Measurements from ENCODE around the gene EMC1.
"Not testable (repeated sequence)": the region's sequence is repeated elsewhere in the genome, so short reads cannot be mapped to it uniquely, and the experiment has no call there.

EMC1 gene

DNA sequence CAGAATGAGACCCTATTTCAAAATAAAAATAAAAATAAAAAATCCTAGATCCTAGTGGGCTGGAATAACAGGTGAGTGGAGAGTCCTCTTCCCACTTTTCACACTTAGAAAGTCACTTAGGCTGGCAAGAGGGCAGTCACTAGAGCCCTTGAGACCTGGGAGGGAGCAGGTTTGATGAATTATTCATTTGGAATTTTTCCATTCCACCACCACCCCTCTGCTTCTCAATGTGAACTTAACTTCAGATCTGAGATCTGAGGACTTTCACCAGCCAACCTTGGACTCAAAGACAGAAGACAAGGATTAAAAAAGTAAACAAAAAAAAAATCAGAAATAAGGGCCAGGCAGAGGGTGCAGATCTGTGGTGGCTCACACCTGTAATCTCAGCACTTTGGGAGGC, 20.7 kb upstream of the EMC1 start:
- no peak overlapping the region for H3K27ac Mint-ChIP-seq
- H3K4me3 Mint-ChIP-seq = no peak overlapping the region
- H3K36me3 Mint-ChIP-seq = peaks cover 18% of the 10 kb centered on the region
- no peaks in the 10 kb centered on the region for H3K4me1 Mint-ChIP-seq
- H3K9me3 Mint-ChIP-seq = peaks cover 8% of the 10 kb centered on the region
- ATAC-seq = no peak
- H3K27me3 Mint-ChIP-seq = peaks cover 27% of the 10 kb centered on the region

DNA sequence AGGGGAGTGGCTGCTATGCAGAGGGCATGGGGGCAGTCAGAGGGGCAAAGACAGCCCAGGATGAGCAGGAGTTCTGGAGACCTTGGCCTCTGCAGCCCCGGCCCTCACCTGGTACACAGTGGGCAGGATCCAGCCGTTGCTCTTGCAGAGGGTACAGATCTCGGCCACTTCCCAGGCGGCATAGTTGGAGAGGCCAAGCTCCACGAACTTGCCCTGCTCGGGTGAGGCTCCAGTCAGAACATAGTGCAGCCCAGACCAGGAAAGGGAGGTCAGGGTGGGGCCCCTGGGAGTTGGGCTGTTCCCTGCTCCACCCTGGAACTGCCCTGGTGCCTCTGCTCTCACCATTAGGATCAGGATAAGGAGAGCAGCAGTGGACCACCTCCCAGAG, 19.0 kb upstream of the EMC1 start:
- not testable (repeated sequence) for H3K4me1 Mint-ChIP-seq, ATAC-seq, H3K4me3 Mint-ChIP-seq, H3K9me3 Mint-ChIP-seq, H3K27ac Mint-ChIP-seq
- peaks cover 27% of the 10 kb centered on the region for H3K27me3 Mint-ChIP-seq
- peaks cover 13% of the 10 kb centered on the region for H3K36me3 Mint-ChIP-seq

DNA sequence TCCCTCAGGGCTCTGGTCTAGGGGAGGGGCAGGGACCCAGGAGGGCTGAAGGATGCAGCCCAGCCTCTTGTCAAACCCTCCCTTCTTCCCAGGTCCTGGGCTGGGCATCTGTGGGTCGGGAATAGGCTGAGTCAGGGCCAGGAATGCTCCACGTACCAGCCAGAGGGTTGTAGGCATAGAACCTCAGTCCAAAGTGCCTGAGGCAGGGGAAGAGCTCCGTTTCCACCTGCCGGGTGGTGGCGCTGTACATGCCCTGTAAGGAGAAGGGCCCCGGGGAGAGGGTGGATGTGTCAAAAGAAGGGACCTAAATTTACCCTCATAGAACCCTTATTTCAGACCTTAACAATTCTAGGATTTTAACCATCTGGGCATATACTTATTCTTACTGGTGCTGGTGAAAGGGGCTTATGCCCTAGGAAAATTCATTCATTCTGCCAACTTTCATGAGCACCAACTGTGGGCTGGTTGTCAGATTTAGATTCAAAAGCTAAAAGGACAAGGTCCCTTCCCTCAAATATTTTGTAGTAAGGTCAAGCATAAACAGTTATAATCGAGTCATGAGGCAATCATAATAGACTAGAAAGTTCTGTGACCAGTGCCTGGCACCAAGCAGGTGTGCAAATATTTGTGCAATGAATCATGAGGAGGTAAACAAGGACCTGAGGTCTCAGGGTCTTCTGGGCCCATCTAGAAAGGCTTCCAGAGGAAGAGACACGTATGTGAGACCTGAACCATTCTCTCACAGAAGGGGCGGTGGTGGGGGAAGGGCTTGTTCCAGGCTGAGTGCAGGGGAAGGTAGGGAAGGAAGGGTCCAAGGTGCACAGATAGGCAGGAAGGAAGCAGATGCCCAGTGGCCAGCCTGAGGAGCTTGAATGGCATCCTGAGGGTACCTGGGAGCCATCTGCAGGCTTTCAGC, 18.4 kb upstream of the EMC1 start:
- not testable (repeated sequence) for H3K4me1 Mint-ChIP-seq, H3K9me3 Mint-ChIP-seq, H3K27ac Mint-ChIP-seq, ATAC-seq, H3K4me3 Mint-ChIP-seq
- peaks cover 12% of the 10 kb centered on the region for H3K36me3 Mint-ChIP-seq
- H3K27me3 Mint-ChIP-seq = peaks cover 27% of the 10 kb centered on the region

DNA sequence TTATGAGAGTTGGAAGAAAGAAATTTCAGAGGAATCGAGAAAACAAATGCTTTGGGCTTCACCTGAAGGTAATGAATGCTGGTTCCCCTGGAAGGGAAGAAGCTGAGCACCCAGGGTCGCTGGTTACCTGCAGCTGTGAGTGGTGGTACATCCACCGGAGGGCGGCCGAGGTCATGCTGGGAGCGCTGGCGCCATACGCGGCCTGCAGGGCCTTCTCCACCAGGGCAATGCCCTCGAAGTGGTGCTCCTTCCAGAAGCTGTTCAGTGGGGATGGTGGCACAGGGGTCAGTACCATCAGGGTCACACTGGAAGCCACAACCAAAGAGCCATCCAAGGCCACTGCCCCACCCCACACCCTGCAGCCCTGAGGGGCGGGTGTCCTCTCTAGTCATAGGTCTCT, 17.1 kb upstream of the EMC1 start:
- Mint-ChIP-seq H3K9me3 (peaks cover under 1% of the 10 kb centered on the region), H3K27me3 (peaks cover 23% of the 10 kb centered on the region), H3K27ac (no peak overlapping the region), H3K4me1 (no peaks in the 10 kb centered on the region), H3K36me3 (peaks cover 6% of the 10 kb centered on the region), H3K4me3 (no peak overlapping the region)
- no peak for ATAC-seq

DNA sequence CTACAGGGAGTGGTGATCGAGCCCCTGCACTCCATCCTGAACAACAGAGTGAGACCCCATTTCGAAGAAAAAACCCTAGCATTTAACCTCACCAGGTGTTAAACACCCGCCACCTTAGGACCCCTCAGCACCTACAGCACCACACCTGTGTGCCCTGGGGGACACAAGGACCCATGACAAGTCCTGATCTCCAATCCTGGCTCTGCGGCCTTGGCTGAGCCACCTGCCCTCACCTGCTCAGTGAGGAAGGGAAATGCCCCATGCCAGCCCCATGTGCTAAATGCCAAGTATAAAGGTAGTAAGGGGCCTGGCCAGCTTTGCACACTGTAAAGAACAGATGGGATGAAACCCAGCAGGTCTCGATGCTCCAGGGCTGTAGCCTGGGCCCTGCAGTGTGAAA, 11.4 kb upstream of the EMC1 start:
- H3K4me1 Mint-ChIP-seq = no peaks in the 10 kb centered on the region
- no peaks in the 10 kb centered on the region for H3K9me3 Mint-ChIP-seq
- no peak for ATAC-seq
- no peaks in the 10 kb centered on the region for H3K27me3 Mint-ChIP-seq
- H3K27ac Mint-ChIP-seq = no peak overlapping the region
- no peak overlapping the region for H3K4me3 Mint-ChIP-seq
- H3K36me3 Mint-ChIP-seq = peaks cover 27% of the 10 kb centered on the region

DNA sequence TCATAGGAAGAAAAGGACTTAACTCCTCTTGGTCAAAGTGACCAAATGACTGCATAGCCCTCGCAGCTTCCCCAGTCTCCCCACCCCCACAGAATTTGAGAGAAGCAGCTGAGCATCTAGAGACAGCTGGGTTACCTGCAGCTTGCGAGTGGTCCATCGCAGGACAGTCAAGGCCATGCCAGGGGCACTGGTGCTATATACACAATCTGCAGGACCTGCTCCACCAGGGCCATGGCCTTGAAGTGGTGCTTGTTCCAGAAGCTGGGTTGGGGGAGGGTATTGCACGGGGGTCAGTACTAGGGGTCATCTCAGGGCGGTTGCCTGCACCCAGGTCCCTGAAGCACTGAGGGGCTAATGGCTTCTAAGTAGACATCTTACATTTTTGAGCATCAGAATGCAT, 10.7 kb upstream of the EMC1 start:
- H3K36me3 Mint-ChIP-seq = peaks cover 34% of the 10 kb centered on the region
- H3K9me3 Mint-ChIP-seq = no peaks in the 10 kb centered on the region
- H3K4me3 Mint-ChIP-seq = no peak overlapping the region
- peaks cover 7% of the 10 kb centered on the region for H3K4me1 Mint-ChIP-seq
- ATAC-seq = no peak
- H3K27me3 Mint-ChIP-seq = no peaks in the 10 kb centered on the region
- no peak overlapping the region for H3K27ac Mint-ChIP-seq

DNA sequence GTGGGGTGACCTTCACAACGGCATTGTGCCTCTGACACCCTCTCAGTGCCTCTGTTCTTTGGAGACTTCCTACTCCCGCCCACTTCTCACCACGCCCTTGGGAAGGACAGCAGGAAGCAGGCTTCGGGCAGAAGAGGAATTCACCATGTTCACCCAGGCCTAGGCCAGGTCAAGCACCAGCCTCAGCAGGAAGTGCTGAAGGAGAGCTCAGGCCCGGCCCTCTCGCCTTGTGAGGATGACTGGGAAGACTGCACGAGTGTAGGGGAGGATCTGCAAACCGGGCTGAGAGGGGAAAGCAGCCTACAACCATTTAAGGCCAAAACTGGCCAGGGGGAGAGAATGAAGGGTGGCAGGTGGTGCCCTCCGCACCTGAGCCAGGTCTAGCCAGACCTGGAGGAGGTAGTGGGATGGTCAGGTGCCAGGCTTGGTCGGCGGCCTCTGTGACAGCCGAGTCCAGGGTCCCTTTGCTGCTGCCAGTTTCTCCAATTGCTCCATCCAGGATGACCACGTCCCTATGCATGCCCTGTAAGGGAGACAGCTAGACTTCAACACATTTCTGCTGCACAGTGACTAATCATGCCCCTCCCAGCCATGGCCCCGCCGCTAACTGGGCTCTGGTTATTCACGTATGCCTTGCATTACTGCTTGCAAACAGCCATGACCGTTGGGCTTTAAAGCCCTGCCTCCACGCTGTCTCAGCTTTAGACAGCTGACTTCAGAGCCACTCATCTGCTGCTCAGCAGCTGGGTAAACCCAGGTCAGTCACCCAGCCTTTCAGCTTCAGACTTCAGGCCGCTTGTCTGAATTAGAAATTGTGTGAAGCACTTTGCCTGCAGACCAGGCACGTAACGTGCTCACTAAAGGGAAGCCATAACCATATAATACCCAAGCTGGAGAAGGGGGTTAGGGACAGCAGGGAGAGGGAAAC, 9.2 kb upstream of the EMC1 start:
- ATAC-seq = no peak
- H3K9me3 Mint-ChIP-seq = no peaks in the 10 kb centered on the region

DNA sequence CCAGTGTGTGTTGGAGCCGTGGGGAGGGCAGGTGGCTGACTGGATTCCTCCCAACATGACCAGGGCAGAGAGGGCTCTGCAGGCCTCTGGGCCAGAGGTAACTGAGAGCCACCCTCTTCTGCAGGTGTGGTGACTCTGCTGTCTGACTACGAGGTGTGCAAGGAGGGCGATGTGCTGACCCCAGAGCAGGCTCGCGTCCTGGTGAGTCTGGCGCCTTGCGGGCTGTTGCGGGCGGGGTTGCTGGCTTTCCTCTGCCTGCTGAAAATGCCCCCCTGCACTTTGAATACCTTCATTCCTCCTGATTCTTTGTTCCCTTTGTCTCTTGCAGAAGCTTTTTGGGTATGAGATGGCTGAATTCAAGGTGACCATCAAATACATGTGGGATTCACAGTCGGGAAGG, 7.0 kb upstream of the EMC1 start:
- Mint-ChIP-seq H3K9me3 (no peaks in the 10 kb centered on the region), H3K4me3 (no peak overlapping the region), H3K4me1 (peaks cover 16% of the 10 kb centered on the region), H3K27ac (no peak overlapping the region), H3K36me3 (peaks cover 50% of the 10 kb centered on the region), H3K27me3 (no peaks in the 10 kb centered on the region)
- ATAC-seq = no peak

More for the DNA sequence above, 9.2 kb upstream of the EMC1 start:
- Mint-ChIP-seq H3K36me3 (peaks cover 42% of the 10 kb centered on the region), H3K4me1 (peaks cover 9% of the 10 kb centered on the region), H3K27ac (no peak overlapping the region), H3K4me3 (no peak overlapping the region), H3K27me3 (no peaks in the 10 kb centered on the region)

DNA sequence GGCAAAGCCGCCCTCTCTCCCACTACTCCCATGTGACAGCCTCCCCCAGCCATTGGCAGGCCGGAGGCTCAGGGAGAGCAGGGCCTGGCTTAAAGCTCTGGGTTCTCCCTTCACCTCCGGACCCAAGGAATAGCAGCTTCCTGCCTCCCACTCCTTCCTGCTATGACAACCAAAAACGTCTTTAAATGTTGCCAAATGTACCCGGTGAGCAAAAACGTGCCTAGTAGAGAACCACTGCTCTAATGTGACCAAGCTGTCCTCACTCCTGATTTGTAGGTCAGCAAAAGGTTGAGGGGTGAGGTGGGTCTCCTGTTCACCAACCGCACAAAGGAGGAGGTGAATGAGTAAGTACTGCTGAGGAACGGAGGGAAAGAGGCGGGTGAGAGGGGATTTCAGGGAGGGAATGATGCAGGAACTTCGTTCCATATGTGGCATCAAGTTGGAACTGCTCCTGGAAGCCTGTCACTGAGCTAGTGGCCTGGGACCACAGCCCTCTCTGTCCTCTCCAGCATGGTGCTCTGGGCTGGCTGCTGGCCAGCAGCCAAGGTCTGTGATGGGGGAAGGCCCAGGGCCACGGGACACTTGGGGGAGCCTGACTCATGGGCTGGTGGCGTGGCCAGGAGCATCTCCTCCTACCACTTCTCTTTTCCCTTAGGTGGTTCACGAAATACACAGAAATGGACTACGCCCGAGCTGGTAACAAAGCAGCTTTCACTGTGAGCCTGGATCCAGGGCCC, 6.0 kb upstream of the EMC1 start:
- peaks cover 26% of the 10 kb centered on the region for H3K4me1 Mint-ChIP-seq
- H3K4me3 Mint-ChIP-seq = no peak overlapping the region
- peak overlapping the region; percentile 74 for H3K27ac Mint-ChIP-seq
- peak; percentile 47 for ATAC-seq
- no peaks in the 10 kb centered on the region for H3K9me3 Mint-ChIP-seq
- peaks cover 50% of the 10 kb centered on the region for H3K36me3 Mint-ChIP-seq
- no peaks in the 10 kb centered on the region for H3K27me3 Mint-ChIP-seq

DNA sequence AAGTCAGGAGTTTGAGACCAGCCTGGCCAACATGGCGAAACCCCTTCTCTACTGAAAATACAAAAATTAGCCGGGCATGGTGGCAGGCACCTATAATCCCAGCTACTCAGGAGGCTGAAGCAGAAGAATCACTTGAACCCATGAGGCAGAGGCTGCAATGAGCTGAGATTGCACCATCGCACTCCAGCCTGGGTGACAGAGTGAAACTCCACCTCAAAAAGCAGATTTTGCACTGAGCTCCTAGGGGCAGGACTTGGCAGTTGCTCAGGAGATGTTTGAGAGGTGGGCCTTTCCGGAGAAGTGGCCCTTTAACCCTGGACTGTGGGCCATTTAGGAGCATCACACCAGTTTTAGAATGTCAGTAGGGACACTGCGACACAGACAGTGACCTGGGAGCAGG, 5.0 kb upstream of the EMC1 start:
- H3K4me3 Mint-ChIP-seq, H3K27me3 Mint-ChIP-seq, ATAC-seq, H3K27ac Mint-ChIP-seq, H3K9me3 Mint-ChIP-seq: not testable (repeated sequence)
- H3K36me3 Mint-ChIP-seq = peaks cover 50% of the 10 kb centered on the region
- peaks cover 29% of the 10 kb centered on the region for H3K4me1 Mint-ChIP-seq

DNA sequence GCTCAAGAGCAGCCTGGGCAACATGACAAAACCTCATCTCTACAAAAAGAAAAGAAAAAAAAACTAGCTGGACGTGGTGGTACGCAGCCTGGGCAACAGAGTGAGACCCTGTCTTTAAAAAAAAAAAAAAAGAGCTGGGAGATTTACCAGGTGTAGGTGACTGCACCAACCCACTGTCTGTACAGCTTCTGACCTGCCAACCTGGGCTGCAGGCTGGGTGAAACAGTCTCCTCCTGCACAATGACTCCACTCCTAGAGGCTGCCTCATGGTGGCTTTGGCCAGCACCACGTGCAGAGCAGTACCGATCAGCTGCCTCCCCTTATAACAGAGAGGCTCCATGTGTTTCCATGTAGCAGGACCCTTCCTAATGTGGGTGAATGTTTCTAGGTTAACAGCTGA, 4.0 kb upstream of the EMC1 start:
- ATAC-seq = no peak
- H3K4me1 Mint-ChIP-seq = peaks cover 36% of the 10 kb centered on the region
- peaks cover 44% of the 10 kb centered on the region for H3K36me3 Mint-ChIP-seq
- no peaks in the 10 kb centered on the region for H3K9me3 Mint-ChIP-seq
- H3K4me3 Mint-ChIP-seq = no peak overlapping the region
- H3K27ac Mint-ChIP-seq = no peak overlapping the region
- H3K27me3 Mint-ChIP-seq = no peaks in the 10 kb centered on the region

DNA sequence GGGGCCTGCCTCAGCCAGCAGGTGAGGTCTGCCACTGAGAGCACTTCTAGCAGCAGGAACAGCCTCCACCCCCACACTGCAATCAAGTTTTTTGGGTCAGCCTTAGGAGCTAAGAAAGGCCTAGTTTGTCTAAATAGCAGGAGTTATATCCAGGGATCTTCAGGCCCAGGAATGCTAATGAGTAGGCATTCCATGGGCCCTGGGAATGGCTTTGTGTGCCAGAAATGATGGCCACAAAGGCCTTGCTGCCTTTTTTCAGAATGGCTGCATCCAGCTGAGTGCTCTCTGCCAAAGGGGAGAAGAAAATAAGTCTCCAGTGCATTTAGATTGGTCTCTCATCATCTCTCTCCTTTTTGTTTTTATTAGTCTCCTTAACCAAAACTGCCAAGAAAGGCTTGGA, 3.1 kb upstream of the EMC1 start:
- no peaks in the 10 kb centered on the region for H3K27me3 Mint-ChIP-seq
- peaks cover 36% of the 10 kb centered on the region for H3K4me1 Mint-ChIP-seq
- no peak overlapping the region for H3K4me3 Mint-ChIP-seq
- no peak overlapping the region for H3K27ac Mint-ChIP-seq
- no peaks in the 10 kb centered on the region for H3K9me3 Mint-ChIP-seq
- peaks cover 35% of the 10 kb centered on the region for H3K36me3 Mint-ChIP-seq
- ATAC-seq = no peak

DNA sequence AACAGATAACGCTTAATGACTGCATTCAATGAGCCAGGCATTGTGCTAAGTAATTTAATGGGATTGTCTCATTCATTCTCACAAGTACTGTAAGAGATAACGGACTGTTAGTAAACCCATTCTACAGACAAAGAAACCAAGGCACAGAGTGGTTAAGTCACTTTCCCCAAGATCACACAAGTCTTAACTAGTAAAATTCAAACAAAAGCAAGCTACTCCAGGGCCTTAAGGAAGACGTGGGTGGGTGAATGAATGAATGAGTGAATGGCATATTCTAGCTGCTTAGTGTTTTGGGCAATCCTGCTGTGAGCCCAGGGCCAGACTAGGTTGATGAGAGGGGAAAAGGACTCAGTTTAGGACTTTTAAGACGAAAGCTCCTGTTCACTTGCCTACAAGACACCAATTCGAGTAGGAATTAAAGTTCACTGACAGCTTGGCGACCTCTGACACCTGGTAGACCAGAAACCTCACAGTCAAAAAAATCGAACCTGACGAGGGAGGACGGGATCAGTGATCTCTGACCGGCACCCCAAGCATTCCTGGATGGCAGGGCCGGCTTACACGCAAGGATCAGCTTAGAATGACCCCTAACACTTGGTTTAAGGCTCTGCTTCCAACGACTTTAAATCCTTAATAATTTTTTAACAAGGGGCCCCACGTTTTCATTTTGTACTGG, 557 bp downstream of the EMC1 start:
- peaks cover 27% of the 10 kb centered on the region for H3K4me1 Mint-ChIP-seq
- H3K27me3 Mint-ChIP-seq = no peaks in the 10 kb centered on the region
- peaks cover 7% of the 10 kb centered on the region for H3K36me3 Mint-ChIP-seq
- no peak for ATAC-seq
- H3K4me3 Mint-ChIP-seq = peak overlapping the region; percentile 92
- H3K27ac Mint-ChIP-seq = peak overlapping the region; percentile 98
- no peaks in the 10 kb centered on the region for H3K9me3 Mint-ChIP-seq

DNA sequence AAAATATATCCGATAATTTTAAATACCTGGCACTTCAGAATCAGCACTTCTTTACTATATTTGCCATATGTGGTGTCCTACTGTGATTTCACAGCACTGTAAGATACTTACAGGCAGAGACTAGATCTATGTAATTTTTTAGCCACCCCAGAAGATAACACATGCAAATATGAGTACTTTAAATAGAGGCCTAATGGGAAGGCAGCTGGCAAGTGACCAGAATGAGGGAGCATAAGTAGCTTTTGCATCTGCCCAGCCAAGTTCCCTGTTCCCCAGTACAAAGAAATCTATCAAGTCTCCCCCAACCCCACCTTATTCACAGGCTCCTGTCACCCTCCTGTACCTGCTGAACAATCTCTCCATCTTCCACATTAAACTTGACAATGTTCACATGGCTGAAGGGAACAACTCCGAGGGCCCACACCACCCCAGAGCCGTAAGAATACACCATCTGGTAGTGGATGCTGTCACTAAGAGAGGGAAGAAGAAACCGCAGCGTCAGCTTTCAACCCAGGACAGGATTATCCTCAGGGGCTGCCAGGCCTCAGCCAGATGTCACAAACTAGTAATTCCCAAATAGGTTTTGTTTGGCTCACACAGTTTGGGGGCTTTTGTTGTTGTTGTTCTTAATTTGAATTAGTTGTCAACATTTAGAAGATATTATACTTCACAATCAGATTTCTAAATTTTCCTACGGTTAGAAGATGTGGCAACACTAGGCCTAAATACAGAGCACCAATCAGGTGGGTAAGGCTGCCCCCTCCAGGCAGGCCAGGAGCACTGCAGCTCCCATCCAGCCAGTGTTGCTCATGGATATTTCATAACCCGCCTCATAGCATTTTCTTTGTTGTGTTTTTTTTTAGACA, 10.4 kb downstream of the EMC1 start:
- Mint-ChIP-seq H3K4me1 (no peaks in the 10 kb centered on the region), H3K27me3 (no peaks in the 10 kb centered on the region), H3K36me3 (peaks cover 71% of the 10 kb centered on the region), H3K9me3 (no peaks in the 10 kb centered on the region), H3K27ac (peak overlapping the region; percentile 9), H3K4me3 (no peak overlapping the region)
- peak; percentile 72 for ATAC-seq

Data from stimulated activated memory B cell treated with anti-CD40 and anti-IgM and Interleukin-4, amounts not matched to agents 10 μg/mL and 1 μg/mL and 100 μg/mL, for 72 hours (primary cell).